Measurements from ENCODE around the gene SAP30BP.

Gene SAP30BP

GRCh38 chr17:75666959-75667790 lies at the start of gene SAP30BP, which contains the start of gene RECQL5:
TSS of gene SAP30BP (plus strand) at chr17:75667338. CDS start at chr17:75667373, 35 bp downstream.
TSS of gene RECQL5 (minus strand) at chr17:75667154. CDS start at chr17:75666557, 597 bp downstream.
- peak; percentile 98 to 99 for DNase-seq

DNA sequence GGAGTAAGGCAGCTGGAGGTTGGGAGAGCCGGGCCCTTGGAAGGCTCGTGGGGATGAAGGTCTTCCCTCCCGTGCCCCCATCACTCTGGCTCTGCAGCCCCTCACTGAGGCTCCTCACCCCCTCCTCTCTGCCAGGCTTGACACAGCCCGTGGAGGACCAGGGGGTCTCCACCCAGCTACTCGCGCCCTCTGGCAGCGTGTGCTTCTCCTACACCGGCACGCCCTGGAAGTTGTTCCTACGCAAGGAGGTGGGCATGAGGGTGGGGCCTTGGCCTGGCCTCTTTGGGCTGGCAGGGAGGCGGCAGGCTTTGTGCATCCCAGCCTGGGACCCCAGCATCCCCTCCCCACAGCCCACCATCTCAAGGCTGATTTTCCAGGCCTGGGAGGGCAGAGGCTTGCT lies 49.5 kb upstream of the SAP30BP start:
- DNase-seq: no peak

- peak in 1 of 2 experiments; percentile 25 for DNase-seq
Observed at GRCh38 chr17:75619506-75620431, 47.4 kb upstream of the SAP30BP start.

GRCh38 chr17:75621489-75621888 lies 45.6 kb upstream of the SAP30BP start:
- DNase-seq: no peak

GRCh38 chr17:75622076-75622475 lies 45.1 kb upstream of the SAP30BP start:
- no peak for DNase-seq

- no peak for DNase-seq
Observed at GRCh38 chr17:75622771-75623273, 44.3 kb upstream of the SAP30BP start.

GRCh38 chr17:75623386-75623785 lies 43.8 kb upstream of the SAP30BP start:
- DNase-seq: no peak

DNA sequence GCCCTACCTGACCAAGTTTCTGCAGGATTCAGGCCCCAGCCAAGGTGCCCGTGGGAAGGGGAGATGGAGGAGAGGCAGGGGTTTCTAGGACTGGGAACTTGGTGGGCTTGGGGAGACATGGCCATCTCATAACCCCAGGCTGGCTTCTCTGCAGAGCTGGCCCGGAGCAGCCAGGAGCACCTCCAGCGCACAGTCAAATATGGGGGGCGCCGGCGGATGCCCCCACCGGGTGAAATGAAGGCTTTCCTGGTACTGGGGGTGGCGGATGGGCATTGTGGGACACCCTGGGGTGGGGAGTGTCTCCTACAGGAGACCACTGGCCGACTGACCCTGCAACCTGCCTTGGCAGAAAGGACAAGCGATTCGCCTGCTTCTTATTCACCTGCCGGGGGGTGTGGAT lies 43.1 kb upstream of the SAP30BP start:
- no peak for DNase-seq

DNA sequence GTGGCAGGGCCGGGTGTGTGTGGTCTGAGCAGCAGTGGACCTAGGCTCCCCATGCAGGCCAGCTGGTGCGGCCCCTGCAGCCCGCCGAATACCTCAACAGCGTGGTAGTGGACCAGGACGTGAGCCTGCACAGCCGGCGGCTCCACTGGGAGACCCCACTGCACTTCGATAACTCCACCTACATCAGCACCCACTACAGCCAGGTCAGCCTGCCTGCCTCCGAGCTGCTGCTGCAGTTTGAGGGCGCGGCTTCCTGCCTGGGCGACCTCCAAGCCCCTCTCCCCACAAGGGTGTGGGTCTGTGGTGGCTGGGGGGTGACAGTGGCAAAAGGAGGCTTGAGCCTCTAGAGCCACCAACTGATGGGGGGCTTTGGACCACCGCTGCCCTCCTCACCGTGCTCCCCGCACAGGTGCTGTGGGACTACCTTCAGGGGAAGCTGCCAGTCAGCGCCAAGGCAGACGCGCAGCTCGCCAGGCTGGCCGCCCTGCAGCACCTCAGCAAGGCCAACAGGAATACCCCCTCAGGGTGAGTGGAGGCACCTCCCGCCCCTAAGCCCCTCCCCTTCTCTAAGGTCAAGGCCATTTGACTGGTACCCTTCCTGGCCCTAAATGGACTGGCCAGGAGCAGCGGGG lies 42.3 kb upstream of the SAP30BP start:
- DNase-seq: no peak

DNA sequence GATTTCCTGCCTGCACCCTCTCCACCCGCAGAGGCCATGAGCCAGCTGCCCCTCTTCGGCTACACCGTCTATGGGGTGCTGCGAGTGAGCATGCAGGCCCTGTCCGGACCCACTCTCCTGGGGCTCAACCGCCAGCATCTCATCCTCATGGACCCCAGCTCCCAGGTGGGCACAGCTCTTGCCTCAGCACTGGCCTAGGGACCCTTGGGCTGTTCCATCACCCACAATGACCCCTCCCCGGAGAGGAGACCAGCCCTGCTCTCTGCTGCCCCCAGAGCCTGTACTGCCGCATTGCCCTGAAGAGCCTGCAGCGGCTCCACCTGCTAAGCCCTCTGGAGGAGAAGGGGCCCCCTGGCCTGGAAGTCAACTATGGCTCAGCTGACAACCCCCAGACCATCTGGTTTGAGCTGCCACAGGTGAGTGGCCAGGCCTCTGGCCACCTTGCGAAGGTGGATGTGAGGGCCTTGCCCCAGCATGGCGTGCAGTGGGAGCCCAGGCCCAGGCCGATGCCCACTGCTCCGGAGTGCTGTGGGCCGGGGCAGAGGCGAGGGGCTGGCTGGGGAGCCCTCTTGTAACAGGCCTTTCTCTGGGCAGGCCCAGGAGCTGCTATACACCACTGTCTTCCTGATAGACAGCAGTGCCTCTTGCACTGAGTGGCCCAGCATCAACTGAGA lies 41.2 kb upstream of the SAP30BP start:
- DNase-seq: no peak

DNA sequence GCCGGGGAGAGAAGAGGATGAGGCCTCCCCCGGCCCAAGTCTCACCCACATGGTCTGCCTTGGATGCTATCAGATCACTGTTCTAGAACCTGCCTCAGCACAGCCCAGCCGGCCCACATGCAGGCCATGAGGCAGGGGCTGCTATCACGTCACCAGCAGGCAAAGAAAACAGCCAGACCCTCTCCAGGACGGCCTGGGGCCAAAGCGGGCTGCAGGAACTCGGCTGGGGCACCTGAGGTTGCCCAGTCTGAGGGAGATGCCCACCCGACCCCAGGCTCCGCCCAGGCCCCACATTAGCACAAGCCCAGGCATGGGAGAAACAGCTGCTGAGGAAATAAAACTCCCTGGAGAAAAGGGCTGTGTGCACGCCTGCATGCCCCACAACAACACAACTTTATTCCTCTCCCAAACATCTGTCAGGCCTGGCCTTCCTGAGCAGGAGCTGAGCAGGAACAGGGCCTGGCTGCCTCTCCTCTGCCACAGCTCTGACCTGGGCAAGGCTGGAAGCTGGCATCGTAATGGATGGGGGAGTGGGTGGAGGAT lies 40.6 kb upstream of the SAP30BP start:
- no peak for DNase-seq

- no peak for DNase-seq
Observed at GRCh38 chr17:75627094-75627493, 40.0 kb upstream of the SAP30BP start.

- no peak for DNase-seq
Observed at GRCh38 chr17:75628425-75628824, 38.7 kb upstream of the SAP30BP start.

DNA sequence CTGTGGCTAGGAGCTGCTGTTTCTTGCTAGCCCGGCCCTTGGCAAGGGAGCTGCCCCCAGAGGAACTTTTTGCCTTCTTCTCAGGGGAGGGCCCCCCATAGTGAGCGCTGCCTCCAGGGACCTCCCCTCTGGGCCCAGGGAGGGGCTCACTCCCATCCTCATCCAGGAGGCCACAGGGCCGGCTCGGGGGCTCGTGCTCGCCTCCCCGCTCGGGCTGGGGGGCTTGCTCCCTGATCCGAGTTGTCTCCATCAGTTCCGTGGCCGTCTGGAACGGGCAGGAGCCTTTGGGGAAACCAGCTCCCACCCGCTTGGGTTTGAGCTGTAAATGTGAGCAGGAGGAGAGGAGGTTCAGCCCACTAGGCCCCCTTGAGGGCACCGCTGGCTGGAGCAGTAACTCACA lies 38.0 kb upstream of the SAP30BP start:
- DNase-seq: no peak

DNA sequence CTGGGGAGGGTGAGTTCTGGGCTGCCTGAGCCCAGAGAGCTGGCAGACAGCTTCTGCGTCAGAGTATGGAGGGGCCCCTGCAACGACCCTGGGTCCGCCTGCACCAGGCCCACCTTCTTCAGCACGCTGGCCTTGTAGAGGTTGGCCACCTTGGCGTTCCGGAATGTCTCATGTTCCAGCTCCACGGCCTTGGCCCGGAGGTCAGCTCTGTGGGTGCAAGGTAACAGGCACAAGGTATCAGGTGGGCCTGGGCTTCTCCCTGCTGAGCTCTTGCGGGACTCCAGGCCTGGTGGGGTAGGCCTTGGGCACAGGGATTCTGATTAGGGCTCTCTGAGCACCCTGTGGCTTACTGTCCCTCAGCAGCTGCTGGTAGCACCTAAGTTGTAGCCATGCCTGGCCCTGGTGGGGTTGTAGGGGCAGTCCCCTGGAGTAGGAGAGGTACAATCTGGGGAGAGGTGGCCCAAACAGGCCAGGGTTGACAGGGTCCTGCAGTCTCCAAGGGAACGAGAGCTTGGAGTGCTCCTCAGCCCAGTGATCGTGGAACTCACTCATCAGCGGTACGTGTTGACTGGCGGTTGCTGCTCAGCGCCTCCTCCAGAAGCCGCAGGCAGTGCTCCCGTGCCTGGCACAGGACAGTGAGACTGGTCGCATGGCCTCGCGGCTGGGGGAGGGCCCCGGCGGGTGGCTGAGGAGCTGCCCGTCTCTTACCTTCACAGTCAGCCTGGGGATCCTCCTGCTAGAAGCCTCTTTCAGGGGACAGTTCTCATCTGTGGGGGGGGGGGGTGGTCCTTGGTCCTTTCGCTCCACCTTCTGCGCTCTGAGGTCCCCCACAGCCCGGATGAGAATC lies 36.8 kb upstream of the SAP30BP start:
- no peak for DNase-seq

GRCh38 chr17:75631353-75631752 lies 35.8 kb upstream of the SAP30BP start:
- DNase-seq: no peak

DNA sequence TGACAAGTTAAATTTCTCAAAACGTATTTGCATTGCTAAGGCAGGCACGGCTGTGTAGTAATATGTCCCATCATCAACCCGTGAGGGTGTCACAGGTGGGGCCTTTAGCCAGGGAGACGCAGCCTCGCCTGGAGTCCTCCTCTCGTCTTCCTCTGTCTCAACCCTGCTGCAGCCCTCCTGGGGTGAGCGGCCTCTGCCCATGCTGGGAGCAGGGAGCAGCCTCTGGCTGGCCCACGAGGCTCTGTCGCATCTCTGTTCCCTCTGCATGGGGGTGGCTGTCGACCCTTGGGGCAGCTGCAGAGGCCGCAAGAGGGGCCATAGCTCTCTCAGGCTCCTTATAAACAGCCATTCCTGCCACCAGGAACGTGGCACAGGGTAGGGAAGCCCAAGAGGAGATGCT lies 34.7 kb upstream of the SAP30BP start:
- no peak for DNase-seq

DNA sequence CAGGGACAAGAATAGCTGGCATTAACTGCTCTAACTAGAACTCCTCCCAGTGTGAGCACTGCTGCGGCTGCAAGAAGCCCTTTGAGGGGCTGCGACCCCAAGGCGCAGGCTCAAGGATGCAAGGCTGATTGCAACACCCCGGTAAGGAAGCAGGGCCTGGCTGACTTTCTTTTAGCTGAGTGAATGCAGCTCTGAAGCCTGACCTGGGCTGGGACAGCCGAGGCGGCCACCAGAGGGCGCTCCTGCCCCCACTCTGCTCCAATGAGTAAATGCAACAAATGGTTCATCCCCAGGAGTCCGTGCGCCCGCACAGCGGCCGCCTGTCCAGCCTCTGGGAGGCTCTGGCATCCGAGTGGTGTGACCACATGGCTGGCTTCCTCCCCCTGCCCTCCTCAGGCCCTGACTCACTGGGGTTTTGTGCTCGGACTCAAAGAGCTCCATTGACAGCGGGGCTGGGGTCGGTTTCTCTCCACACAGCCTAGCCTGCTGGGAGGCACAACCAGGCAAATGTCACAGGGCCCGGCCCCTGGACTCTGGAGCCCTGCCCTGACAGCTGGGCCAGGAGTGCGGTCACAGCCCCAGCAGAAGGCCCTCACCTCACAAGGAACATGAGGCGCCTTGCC lies 34.2 kb upstream of the SAP30BP start, which contains the start of gene SMIM5:
Gene SMIM5, plus strand, starts transcription at position 572 of the 623 bp plus-strand sequence. CDS start 6,768 bp downstream, outside the sequence.
- peak; percentile 25 to 76 for DNase-seq

- DNase-seq: peak; percentile 65 to 84
Observed at GRCh38 chr17:75633486-75634375, 33.4 kb upstream of the SAP30BP start.
